Heart right ventricle (tissue), 16 donors: Measurements from ENCODE around the gene XPA. TPM values are rescaled to one million over a fixed set of nuclear protein-coding genes. Genes with fewer than 3 reads are reported as not detected.

Source experiments
- ATAC-seq, 8 donors: fragments of 200-7000 bp; cut with Tn5 transposase; one replicate each; pipeline ENCODE4 v1.9.1; 2020; ENCODE audit warnings: mild to moderate bottlenecking in 8 of 8, moderate library complexity in 8 of 8, moderate number of reproducible peaks in 1 of 8
- DNase-seq, 2 donors: peaks; one replicate each; pipeline ENCODE4 v3.0.0-alpha.2; 2020
- H3K27ac ChIP-seq, 10 donors: fragments of 200-600 bp; sonication (generic) in 2 of 10; one replicate each; pipeline versions ENCODE4 v1.5.0 to v1.8.0; 2020 to 2022; ENCODE audit warnings: mild to moderate bottlenecking in 3 of 10
- H3K27me3 ChIP-seq, 7 donors: fragments of 200-600 bp; one replicate each; pipeline ENCODE4 v1.8.0; 2021 to 2022; ENCODE audit warnings: mild to moderate bottlenecking in 2 of 7
- H3K36me3 ChIP-seq, 9 donors: fragments of 200-600 bp; sonication (generic) in 1 of 9; one replicate each; pipeline versions ENCODE4 v1.5.0 to v1.8.0; 2020 to 2022; ENCODE audit warnings: mild to moderate bottlenecking in 2 of 9
- H3K4me1 ChIP-seq, 9 donors: fragments of 200-600 bp; sonication (generic) in 1 of 9; one replicate each; pipeline versions ENCODE4 v1.5.0 to v1.8.0; 2020 to 2022; ENCODE audit warnings: mild to moderate bottlenecking in 4 of 9
- H3K4me3 ChIP-seq, 10 donors: fragments of 200-600 bp; sonication (generic) in 2 of 10; one replicate each; pipeline versions ENCODE4 v1.5.0 to v1.8.0; 2020 to 2022; ENCODE audit warnings: mild to moderate bottlenecking in 7 of 10, moderate library complexity in 2 of 10
- H3K9me3 ChIP-seq, 11 donors: fragments of 200-600 bp in 10 of 11; sonication (generic) in 2 of 11; one replicate each; pipeline versions ENCODE4 v1.5.0 to v1.8.0; 2013 to 2022; ENCODE audit warnings: mild to moderate bottlenecking in 2 of 11, control low read depth in 1 of 11, moderate library complexity in 1 of 11
- CTCF ChIP-seq, 9 donors: fragments of 200-600 bp; sonication (generic) in 2 of 9; IDR thresholded peaks; one replicate each; pipeline versions ENCODE4 v1.5.0 to v1.8.0; 2021 to 2022; ENCODE audit warnings: antibody characterized with exemption in 9 of 9, mild to moderate bottlenecking in 5 of 9, moderate library complexity in 1 of 9
- WGBS, 2 donors: extraction: QIAGEN DNeasy Blood & Tissue Kit; methylation state at CpG; one replicate each; pipeline ENCODE4 v1.1.7; 2013; ENCODE audit warnings: inconsistent platforms in 1 of 2; 5-methylcytosine and 5-hydroxymethylcytosine counted together
- intact Hi-C, 10 donors: fragments of 100-400 bp; cut with DNase I; formaldehyde crosslinking; loops; one replicate each; pipeline versions ENCODE4 v1.11.1 to v1.14.2; 2022
- polyA plus RNA-seq, 2 donors: library from polyadenylated mRNA; stranded (reverse); fragments of 200-250 nt; gene quantifications; one replicate each; pipeline ENCODE4 v1.2.3, GENCODE V29; 2013
- total RNA-seq, 10 donors: library from RNA; stranded (reverse); fragmentation: NEBNext Ultra II Directional in 3 of 10; extraction: Animal tissue kit (Norgen Biotek cat#: 25700) in 3 of 10; gene quantifications; one replicate each; pipeline versions ENCODE4 v1.2.1 to v1.2.4, GENCODE V29; 2021 to 2023
- donor health status: Arrhythmogenic right ventricular cardiomyopathy.
- donor health status: ischemic (EF 13 %, LVEDD 7.1; RV severe dilation, severe dysfunction).
- donor health status: healthy with polysubstance abuse.
- donor health status: DM: no; HTN: yes; CAD: no.
- donor health status: DM: no; HTN: no; CAD: no.
- donor health status: ischemic (EF 25% LVEDD 6.9; RV normal size, moderate dysfunction).
- donor health status: ischemic (EF 25% LVEDD 5.7; RV mildly dilated, moderate dysfunction).
- donor health status: healthy.
- donor health status: DM: yes; HTN: yes; CAD: no.
- donor health status: Ischemic cardiomyopathy.
- donor health status: ischemic (EF 35%, LVEDD 5.7; RV mildly dilated, moderate dysfunction).
- donor health status: nonischemic (EF 11% LVEDD 7.7; RV severe dilation, severe dysfunction).
- donor health status: DM: yes; HTN: yes; CAD: no.
- donor health status: PGD.
- donor health status: ischemic (EF 29% LVEDD 5.4; RV normal size, mild dysfunction).
- donor health status: nonischemic (EF 23%, LVEDD 6.1; RV moderate dilation, normal function).

The XPA gene
- total and polyA plus RNA-seq, 12 donors: 5.7 to 13.7 (median 9.0) TPM

DNA sequence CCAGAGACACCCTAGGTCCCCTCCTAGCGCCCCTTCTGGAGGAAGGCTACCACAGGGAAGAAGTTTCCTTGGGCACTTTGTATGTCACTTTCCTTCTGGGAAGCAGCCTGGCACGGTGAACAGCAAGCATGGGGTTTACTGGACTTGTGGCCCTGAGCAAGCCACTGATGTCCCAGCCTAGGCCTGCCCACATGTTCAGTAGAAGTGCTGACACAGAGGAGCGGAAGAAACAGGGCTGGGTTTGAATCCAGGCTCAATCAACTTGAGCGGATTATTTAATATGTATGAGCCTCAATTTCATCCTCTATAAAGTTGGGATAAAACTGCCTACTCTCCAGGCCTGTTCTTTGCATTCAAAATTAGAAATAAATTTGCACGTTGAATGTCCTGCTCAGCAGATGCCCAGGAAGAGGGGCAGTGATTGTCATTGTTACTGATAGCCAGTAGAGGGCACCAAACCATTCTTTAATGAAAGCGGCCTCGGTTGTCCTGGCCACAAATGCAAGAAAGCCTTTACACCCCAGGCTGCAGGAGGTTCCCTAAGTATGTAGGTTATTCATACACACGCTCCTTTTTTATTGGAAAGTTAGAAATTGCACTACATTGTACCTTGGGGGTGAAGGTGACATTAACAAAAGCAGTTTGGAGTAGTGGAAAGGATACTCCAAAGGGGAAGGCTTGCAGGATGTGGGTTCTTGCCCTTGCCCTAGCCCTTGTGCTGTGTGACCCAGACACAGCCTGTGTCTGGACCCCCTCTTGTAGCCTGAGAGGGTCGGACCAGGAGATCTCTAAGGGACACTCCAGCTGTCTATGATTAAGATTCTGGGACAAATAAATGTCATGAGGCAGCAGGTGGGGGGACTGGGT lies 13.4 kb upstream of the XPA start:
- Histone ChIP-seq H3K4me3 (no peak overlapping the region), H3K27ac (no peak overlapping the region), H3K27me3 (peaks cover 0 to 44% (median 11%) of the 10 kb centered on the region in 7 donors), H3K4me1 (peaks cover 0 to 3% (median 0%) of the 10 kb centered on the region in 9 donors), H3K36me3 (no peaks in the 10 kb centered on the region), H3K9me3 (no peaks in the 10 kb centered on the region)
- WGBS, 2 donors: 21 to 23% methylated on average over 9 of the region's 9 CpGs
- ATAC-seq: peak; percentile 55 to 89 (median 86)
- intact Hi-C loops: loop anchor here (1.0 to 10.0 kb wide), 8 partner anchors 92 to 554 kb away; no protein-coding TSS in a partner anchor
- peak in 1 of 2 donors; percentile 34 for DNase-seq
- peak; percentile 63 to 91 (median 87) for TF ChIP-seq CTCF (IDR thresholded peaks at IDR 0.05)

- no peak for ATAC-seq
- intact Hi-C loops: loop anchor here in 2 of 10 donors (5.0 to 10.0 kb wide), 2 partner anchors 549 to 556 kb away; partner anchors contain the start of gene TBC1D2 (in 1 of the 2)
- no peak for TF ChIP-seq CTCF (IDR thresholded peaks at IDR 0.05)
Observed at GRCh38 chr9:97706246-97706645, 9.1 kb upstream of the XPA start.

DNA sequence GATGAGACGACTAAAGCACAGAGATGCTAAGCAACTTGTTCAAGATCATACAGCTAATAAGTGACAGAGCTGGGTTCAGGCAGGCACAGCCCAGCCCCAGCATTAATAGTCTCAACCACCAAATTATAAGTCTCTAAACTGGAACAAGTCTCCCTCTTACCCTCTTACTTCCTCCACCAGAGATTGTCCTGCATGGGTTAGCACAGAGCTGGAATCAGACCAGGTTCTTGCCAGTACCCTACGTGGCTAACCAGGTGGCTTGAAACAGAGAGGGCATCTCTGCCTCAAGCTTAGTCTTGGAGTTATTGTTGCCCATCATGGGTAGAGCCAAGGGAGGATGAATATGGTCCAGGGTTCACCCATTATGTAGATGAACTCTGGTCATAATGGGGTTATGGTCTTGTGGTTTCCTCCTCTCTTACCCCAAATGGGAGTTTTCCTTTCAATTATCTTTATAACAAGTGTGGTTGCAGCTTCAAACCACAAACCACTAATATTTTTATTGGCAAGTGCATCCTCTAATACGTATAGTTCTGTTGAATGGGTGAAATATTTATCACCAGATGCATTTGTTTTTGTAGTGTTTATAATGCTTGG lies 8.3 kb upstream of the XPA start:
- intact Hi-C loops: loop anchor here in 2 of 10 donors (5.0 to 10.0 kb wide), 2 partner anchors 549 to 557 kb away; partner anchors contain the start of gene TBC1D2 (in 1 of the 2)
- Histone ChIP-seq H3K36me3 (no peaks in the 10 kb centered on the region), H3K27me3 (peaks cover 0 to 43% (median 7%) of the 10 kb centered on the region in 7 donors), H3K4me1 (peaks cover 0 to 12% (median 0%) of the 10 kb centered on the region in 9 donors), H3K27ac (no peak overlapping the region), H3K4me3 (no peak overlapping the region), H3K9me3 (no peaks in the 10 kb centered on the region)
- no peak for TF ChIP-seq CTCF (IDR thresholded peaks at IDR 0.05)
- 58 to 72% methylated on average over 3 of the region's 3 CpGs for WGBS, 2 donors
- DNase-seq: no peak
- no peak for ATAC-seq

More at GRCh38 chr9:97706246-97706645, 9.1 kb upstream of the XPA start:
- Histone ChIP-seq H3K36me3 (no peaks in the 10 kb centered on the region), H3K4me3 (no peak overlapping the region), H3K4me1 (peaks cover 0 to 14% (median 0%) of the 10 kb centered on the region in 9 donors), H3K27me3 (peaks cover 0 to 43% (median 10%) of the 10 kb centered on the region in 7 donors), H3K27ac (no peak overlapping the region), H3K9me3 (no peaks in the 10 kb centered on the region)
- whole genome bisulfite sequencing, 2 donors: 83 to 91% methylated on average over 2 of the region's 2 CpGs
- no peak for DNase-seq

GRCh38 chr9:97704851-97705250 lies 7.7 kb upstream of the XPA start:
- no peak for ATAC-seq
- no peak overlapping the region for H3K27ac ChIP-seq

More at GRCh38 chr9:97704851-97705250, 7.7 kb upstream of the XPA start:
- no peak for TF ChIP-seq CTCF (IDR thresholded peaks at IDR 0.05)
- H3K9me3 ChIP-seq: no peaks in the 10 kb centered on the region
- H3K27me3 ChIP-seq: peaks cover 0 to 37% (median 7%) of the 10 kb centered on the region in 7 donors
- no peak overlapping the region for H3K4me3 ChIP-seq
- intact Hi-C loops: loop anchor here in 2 of 10 donors (5.0 to 10.0 kb wide), 2 partner anchors 550 to 557 kb away; partner anchors contain the start of gene TBC1D2 (in 1 of the 2)
- no peaks in the 10 kb centered on the region for H3K36me3 ChIP-seq
- H3K4me1 ChIP-seq: peaks cover 0 to 12% (median 0%) of the 10 kb centered on the region in 9 donors
- DNase-seq: no peak
- WGBS, 2 donors: 87 to 91% methylated on average over 4 of the region's 4 CpGs
